HG03025 (cell line): ENCODE results near the gene UNC5B.

Source experiments
- ATAC-seq: cut with Tn5 transposase; IDR thresholded peaks from one replicate; pipeline ENCODE4 v1.9.1; 2021; ENCODE audit warnings: mild to moderate bottlenecking, moderate library complexity; ENCODE audit not compliant: unreplicated experiment, low FRiP score

Gene UNC5B

DNA sequence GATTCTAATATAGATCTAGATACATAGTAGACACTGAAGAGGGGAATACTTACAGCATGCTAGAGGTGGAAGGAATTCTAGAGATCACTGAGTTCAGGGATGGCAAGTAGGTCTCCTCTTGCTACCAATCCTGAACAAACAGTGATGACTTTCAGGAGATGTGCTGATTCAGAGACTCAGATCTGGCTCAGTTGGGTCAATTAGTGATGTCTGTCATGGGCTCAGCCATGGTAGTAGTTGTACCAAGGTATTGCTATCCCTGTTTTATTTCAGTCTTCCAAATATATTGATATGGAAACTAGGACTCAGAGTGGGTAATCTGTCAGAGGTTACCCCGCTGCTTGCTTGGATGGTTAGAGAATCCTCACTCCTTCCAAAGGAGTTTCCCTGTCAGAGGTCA is 38.5 kb downstream of the UNC5B start:
- ATAC-seq: no peak

DNA sequence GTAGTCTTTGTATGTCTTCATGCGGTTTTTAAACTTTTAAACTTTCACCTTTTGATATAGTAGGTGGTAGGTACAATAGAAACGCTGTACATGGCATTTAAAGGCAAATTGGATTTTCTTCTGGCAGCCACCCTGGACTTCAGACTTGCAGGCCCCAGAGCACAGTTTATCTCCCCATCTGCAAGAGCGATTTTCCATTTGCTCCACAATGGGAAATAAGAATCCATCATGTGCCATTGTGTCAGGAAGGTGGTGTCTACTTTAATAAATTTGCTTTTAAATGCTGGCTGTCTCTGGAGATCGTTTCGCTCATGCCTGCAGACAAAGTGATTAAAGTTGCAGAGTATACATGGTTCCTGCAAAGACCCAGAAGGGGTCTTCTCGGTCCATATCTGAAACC is 38.9 kb downstream of the UNC5B start:
- no peak for ATAC-seq

DNA sequence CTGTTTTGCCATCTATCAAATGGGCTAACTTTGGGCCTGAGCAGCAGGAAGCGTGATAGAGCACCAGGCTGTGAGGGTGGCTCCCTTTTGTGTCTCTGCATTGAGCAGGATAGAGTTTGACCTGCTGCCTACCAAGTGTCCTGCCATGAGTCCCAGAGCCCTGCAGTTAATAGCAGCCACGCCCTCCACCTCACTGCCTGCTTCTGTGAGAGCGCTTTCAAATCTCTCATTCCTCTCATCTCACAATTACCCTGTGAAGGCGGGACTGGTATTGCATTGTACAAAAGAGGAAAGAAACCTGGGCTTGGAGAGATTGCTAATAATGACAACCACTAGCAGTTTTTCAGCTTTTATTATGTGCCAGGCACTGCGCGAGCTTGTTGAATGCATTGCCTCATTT is 39.9 kb downstream of the UNC5B start:
- ATAC-seq: no peak

DNA sequence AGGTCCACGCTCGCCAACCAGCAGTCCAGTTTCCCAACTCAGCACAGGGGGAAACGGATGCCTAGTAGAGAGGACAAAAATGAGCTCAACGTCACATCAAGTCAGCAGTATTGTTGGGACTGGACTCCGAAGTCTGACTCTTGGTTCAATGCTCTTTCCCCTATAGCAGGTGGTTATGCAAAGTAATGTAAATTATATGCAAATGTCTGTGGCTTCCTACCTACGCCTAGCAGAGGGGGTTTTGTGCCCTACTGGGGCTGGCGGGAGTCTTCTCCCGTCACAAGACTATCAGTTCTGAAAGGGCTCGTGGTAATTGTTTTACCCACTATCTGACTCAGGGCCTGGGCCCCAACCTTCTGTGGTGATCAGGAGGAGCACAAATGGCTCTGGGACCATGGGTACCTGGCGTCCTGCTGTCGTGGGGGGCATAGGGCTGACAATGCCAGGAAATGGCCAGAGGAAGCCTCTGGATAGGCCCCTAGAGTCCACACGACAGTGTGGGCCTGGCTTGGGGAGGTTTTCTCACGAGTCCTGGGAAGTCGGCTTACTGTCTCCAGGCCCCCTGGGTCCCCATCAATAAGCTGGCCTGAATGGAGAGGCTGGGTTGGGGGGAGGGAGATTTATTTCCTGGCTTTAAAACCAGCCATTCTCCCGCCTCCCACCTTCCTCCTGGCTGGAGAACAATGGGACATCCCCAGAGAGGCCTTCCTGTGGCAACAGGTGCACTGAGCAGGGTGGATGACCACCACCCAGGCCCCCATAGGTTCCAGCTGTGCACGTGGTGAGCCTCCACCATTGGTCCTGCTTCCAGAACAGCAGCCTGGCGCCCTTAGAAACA is 41.8 kb downstream of the UNC5B start:
- no peak for ATAC-seq

GRCh38 chr10:71254834-71255549 is 42.6 kb downstream of the UNC5B start:
- no peak for ATAC-seq

DNA sequence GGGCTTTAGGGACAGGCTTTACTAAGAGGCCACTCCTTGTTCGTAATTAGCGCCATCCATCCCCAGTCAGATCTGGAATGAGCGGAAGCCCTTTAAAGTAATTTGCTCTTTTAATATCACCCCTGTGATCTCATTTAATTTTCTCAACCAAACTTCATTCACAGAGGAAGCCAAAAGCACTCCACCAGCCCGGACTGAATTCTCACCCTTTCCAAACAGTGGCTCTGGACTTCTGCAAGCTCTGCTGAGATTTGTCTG is 43.1 kb downstream of the UNC5B start:
- no peak for ATAC-seq

GRCh38 chr10:71255808-71256660 is 43.7 kb downstream of the UNC5B start:
- ATAC-seq: no peak

GRCh38 chr10:71256661-71257318 is 44.4 kb downstream of the UNC5B start:
- ATAC-seq: no peak

DNA sequence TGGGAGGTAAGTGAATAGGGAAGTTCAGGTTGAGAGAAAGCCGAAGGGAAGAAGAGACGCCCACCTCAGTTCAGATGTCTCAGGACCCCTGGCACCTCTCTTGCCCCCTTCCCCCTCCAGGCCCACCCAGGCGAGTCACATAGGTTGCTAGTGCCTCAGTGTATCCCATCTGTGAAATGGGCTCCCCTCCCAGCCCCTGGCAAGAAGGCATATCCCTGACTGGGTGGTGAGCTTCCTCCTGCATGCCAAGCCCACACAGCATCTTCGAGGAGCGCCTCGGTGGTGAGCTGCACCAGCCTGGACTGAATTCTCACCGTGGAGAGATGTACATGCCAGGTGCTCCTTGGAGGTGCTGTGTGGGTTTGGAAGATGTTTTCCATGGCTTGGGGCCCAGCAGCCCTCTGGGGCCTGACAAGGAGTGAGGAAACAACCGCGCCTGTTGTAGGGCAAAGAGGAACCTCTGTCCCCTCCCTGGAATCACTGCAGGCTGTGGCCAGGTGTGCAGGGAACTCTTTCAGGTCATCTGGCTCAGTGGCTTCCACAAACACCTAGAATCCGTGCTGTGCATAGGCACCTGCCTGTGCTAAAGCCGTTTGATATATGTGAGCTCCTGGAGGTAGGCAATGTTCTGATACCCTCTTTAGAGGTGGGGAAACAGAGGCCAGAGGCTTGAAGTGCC is 45.1 kb downstream of the UNC5B start:
- ATAC-seq: no peak

DNA sequence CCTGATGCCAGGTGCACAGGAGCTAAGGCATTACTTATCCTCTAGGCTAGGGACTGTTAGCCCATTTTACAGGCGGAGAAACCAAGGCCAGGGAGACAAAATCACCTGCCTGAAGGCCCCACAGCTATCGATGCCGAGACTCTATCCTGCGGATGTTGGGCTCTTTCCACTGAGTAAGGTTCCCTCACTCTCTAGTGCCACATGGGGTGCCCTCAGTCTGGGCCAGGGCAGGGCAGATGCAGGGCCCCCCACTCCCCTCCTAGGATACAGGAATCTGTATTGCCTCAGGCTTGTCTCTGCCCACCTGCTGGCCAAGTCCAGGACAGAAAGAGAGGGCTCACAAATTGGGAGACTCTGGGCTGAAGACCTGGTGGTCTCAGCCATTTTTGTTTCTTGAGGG is 45.7 kb downstream of the UNC5B start:
- ATAC-seq: no peak

- ATAC-seq: no peak
Measured at GRCh38 chr10:71258446-71259145, 46.2 kb downstream of the UNC5B start.

DNA sequence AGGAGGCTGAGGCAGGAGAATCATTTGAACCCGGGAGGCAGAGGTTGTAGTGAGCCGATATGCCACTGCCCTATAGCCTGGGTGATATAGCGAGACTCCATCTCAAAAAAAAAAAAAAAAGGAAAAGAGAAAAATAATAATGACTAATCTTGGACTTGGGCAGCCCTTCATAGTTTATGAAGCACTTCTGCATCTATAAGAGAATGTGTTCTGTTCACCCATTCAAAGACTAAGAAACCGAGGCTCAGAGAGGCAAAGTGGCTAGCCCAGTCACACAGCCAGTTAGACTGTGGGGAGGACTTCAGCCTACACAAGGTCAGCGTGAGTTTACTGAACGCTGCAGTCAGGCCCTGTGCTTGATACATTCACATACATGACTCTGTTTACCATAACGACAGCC is 46.9 kb downstream of the UNC5B start:
- ATAC-seq: no peak

DNA sequence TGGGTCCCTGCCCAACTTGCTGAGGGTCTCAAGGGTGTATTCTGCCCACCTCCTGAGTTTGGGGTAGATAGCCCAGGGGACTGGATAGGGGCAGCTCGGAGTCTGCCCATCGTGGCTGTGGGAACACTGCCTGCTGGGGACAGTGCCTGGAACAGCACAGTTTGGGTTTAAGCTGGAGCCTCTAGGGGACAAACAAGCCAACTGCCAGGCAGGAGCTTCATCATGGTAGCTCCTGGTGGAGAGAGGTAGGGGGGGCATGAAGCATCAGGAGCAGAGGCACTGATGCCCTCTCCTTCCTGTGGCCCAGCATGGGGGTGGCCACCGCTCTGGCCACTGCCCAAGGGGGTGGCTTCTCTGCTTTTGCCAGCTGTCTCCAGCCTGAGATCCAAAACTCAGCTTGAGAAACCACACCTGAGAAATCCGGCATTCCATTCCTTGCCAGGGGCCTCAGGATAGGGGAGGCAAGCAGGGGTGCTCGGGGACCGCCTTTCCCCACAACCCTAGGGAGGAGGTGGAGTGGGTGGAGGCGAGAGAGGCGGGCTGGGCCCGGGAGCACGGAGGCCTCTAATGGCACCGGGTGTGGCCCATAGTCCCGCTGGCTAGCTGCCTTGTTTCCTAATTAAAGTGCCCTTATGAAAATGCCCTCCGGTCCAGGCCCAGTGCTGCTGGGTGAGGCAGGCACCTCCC is 47.6 kb downstream of the UNC5B start:
- ATAC-seq: no peak

DNA sequence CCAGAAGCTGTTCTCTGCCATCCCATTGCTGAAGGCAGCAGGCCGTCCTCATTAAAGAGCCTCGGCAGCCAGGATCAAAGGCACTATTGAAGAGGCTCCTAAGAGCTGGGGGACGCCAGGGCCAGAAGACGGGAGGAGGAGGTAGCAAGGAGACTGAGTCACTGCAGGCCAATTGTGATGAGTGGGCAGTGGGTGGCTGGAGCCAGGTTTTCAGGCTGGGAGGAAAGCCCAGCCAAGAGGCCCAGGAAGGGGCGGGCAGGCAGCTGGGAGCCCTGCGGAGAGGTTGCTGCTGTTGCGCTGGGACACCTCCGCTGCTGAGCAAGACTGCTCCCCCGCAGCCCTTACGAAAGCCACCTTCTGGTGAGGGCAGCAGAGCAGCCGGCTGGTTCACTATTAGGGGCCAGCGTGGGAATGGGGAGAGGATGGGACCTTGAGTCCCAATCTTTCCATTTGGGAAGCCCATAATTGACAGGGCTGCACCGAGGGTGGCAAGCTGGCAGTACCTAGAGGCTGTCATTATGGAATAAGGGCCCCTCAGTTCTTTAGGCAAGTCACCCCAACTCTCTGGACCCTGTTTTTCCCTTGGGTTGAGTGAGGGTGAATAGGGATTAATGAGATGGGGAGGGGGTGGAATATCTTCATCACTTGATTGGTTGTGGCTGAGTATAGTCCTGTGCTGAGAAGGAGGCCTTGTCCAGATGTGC is 48.4 kb downstream of the UNC5B start:
- no peak for ATAC-seq

DNA sequence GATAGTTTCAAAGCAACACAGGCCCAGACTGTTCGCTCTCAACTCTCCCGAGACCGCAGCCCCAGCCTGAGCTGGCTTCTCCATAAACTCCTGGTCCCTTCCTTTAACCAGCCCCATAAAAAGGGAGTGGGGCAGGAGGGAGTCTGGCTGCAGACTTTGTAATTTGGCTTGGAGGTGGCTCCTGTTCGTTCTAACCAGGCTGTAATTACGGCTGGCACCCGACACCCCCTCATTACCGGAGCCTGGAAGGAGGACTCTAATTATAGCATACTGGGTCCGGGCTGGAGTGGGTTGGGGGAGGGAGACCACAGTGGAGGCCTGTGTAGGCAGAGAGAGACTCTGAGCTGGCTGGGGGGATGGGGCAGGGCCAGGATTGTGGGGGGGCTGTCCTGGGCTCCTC is 49.7 kb downstream of the UNC5B start:
- no peak for ATAC-seq

DNA sequence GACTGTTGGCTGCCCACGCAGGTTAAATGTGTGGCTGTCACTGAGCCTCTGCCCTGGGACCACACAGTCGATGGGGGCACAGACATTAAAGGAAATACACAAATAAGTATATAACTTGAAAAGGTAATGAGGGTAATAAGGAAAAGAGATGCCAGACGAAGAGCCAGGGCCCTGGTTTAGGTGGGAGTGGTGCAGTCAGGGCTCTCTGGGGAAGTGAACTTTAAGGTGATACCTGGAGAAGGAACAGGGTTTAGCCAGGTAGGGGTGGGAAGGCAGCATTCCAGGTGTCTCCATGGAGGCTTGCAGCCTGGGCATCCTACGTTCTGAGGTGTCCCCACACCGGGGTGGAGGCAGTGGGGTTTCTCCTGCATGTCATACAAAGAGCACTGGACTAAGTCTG is 50.4 kb downstream of the UNC5B start:
- no peak for ATAC-seq

DNA sequence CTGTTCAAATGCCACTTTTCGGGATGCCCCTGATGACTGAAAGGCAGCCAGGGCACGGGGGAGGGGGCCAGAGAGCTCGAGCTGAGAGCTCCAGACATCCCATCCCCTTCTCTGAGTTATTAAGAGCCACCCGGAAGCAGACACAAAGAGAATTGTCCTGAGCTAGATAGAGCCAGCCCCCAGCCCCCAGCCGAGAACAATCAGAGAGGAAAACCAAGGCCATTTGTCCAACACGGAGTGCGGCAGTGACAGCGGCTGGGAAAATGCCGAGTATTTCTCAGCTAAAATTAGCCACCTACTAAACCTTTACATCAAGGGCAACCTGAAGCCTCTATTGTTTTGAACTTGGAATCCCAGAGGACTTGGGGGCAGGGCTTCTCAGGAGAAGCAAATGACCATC is 51.0 kb downstream of the UNC5B start:
- no peak for ATAC-seq

DNA sequence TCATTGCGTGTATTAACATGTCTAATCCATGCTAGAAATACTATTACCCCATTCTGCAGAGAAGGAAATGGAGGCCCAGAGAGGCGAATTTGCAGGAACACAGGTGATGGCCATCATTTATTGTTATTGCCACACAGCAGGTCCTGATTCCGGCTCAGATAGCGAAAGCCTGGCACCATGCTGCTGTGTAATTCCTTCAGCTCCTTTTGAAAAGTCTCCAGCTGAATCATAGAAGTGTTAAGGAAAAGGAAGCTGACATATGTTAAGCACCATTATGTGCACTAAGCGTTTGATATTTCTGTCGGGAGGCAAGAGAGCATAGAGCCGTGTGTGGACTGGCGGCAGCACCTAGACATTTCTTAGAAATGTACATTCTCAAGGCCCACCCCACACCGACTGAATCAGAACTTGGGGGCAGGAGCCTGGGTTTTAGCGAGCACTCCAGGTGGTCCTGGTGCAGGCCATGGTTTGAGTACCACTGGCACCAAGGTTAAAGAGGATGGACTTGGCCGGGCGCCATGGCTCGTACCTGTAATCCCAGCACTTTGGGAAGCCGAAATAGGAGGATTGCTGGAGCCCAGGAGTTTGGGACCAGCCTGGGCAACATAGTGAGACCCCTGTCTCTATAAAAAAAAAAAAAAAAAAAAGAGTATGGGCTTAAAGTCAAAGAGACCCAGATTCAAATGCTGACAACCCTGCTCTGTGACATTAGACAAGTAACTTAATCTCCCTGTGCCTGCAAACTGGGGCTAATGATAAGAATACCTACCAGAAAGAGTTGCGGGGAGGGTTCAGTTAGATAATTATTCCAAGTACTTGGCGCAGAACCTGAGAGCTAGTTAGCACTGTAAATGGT is 52.2 kb downstream of the UNC5B start:
- no peak for ATAC-seq
